GM20000 (cell line): Measurements from ENCODE around the gene KDM4B.
A peak's percentile ranks its signal among the peaks of the same experiment; 100 is the strongest.
"Not testable (repeated sequence)": the region's sequence is repeated elsewhere in the genome, so short reads cannot be mapped to it uniquely, and the experiment has no call there.

Experiments
- DNase-seq: peaks from one replicate; pipeline ENCODE4 v3.0.0; 2012; ENCODE audit warnings: low spot score
- TF ChIP-seq, protein P1 (sequence below): IDR thresholded peaks from 2 replicates; pipeline ENCODE4 v1.5.1; 2012; ENCODE audit warnings: mild to moderate bottlenecking, control low read depth; ENCODE audit errors: extremely low read depth, missing control alignments

The KDM4B gene

GRCh38 chr19:5156231-5156986, 187.5 kb downstream of the KDM4B start:
- no peak for DNase-seq
- TF ChIP-seq, protein P1, sequence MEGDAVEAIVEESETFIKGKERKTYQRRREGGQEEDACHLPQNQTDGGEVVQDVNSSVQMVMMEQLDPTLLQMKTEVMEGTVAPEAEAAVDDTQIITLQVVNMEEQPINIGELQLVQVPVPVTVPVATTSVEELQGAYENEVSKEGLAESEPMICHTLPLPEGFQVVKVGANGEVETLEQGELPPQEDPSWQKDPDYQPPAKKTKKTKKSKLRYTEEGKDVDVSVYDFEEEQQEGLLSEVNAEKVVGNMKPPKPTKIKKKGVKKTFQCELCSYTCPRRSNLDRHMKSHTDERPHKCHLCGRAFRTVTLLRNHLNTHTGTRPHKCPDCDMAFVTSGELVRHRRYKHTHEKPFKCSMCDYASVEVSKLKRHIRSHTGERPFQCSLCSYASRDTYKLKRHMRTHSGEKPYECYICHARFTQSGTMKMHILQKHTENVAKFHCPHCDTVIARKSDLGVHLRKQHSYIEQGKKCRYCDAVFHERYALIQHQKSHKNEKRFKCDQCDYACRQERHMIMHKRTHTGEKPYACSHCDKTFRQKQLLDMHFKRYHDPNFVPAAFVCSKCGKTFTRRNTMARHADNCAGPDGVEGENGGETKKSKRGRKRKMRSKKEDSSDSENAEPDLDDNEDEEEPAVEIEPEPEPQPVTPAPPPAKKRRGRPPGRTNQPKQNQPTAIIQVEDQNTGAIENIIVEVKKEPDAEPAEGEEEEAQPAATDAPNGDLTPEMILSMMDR: no peak

DNA sequence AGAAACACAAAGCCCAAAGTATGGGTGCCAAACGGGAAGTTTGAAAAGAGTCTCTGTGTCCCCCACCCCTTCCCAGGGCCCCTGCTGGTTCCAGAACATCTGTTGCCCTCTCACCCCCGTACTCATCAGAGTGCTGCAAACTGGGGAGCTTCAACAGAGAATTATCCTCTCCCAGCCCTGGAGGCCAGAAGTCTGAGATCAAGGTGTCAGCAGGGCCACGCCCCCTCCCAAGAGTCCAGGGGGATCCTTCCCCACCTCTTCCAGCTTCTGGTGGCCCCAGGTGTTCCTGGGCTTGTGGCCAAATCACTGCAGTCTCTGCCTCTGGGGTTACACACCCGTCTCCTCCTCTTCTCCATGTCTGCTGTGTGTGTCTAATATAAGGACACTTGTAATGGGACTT, 188.3 kb downstream of the KDM4B start:
- TF ChIP-seq, protein P1: no peak
- DNase-seq: no peak

GRCh38 chr19:5158549-5159134, 189.7 kb downstream of the KDM4B start:
- not testable (repeated sequence) for DNase-seq

GRCh38 chr19:5160158-5160795, 191.4 kb downstream of the KDM4B start:
- not testable (repeated sequence) for DNase-seq

- DNase-seq: not testable (repeated sequence)
Observed at GRCh38 chr19:5164845-5165696, 196.2 kb downstream of the KDM4B start.

DNA sequence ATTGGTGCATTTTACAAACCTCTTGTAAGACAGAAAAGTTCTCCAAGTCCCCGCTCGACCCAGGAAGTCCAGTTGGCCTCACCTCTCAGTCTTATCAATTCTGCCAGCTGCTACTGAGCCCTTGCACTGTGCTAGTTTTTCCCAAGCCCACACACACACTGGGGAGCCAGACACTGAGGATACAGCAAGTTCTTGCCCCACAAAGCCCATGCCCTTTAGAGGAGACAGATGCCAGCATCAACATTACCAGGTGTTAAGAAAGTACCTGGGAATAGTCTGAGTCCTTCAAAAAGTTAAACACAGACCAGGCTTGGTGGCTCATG, 196.7 kb downstream of the KDM4B start:
- TF ChIP-seq, protein P1: no peak
- no peak for DNase-seq

GRCh38 chr19:5166262-5166661, 197.3 kb downstream of the KDM4B start:
- TF ChIP-seq, protein P1: no peak
- no peak for DNase-seq

DNA sequence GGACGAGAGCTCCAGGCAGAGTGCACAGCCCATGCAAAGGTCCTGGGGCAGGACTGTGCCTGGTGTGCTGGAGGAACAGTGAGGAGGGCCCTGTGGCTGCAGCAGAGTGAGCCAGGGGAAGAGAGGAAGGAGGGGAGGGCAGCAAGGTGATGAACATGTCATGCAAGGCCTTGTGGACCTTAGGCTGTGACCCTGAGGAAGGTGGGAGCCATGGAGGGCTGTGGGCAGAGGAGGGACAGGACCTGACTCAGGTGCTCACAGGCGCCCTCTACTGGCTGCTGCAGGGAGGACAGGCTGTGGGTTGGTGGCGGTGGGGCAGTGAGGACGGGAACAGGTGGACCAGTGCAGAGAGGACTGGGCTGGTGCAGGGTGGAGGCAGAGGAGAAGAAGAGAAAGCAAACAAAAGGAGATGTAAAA, 201.4 kb downstream of the KDM4B start:
- DNase-seq: no peak
- TF ChIP-seq, protein P1: peak; percentile 68
